GM23248 (cell line): Measurements from ENCODE around the gene C2CD4C. TPM values are rescaled to one million over a fixed set of nuclear protein-coding genes. Genes with fewer than 3 reads are reported as not detected.
"Not testable (repeated sequence)": the region's sequence is repeated elsewhere in the genome, so short reads cannot be mapped to it uniquely, and the experiment has no call there.

Experiments
- DNase-seq: peaks from one replicate; pipeline ENCODE4 v3.0.0-alpha.2; 2015
- H2AFZ ChIP-seq: fragments of 200-600 bp; sonication (generic); 2 replicates; pipeline ENCODE4 v1.6.1; 2016; ENCODE audit warnings: antibody characterized with exemption
- H3F3A ChIP-seq: fragments of 200-600 bp; sonication (generic); 2 replicates; pipeline ENCODE4 v1.6.1; 2016; ENCODE audit warnings: mild to moderate bottlenecking, antibody characterized with exemption, mixed run types; ENCODE audit not compliant: insufficient read depth
- H3K27ac ChIP-seq: fragments of 200-600 bp; sonication (generic); 2 replicates; pipeline ENCODE4 v1.5.1; 2016; ENCODE audit warnings: mild to moderate bottlenecking
- H3K27me3 ChIP-seq: fragments of 200-600 bp; sonication (generic); replicated peaks from 2 replicates; pipeline ENCODE4 v1.6.1; 2016; ENCODE audit warnings: mild to moderate bottlenecking; ENCODE audit not compliant: insufficient read depth
- H3K36me3 ChIP-seq: fragments of 200-600 bp; sonication (generic); 2 replicates; pipeline ENCODE4 v1.6.1; 2016; ENCODE audit warnings: low read depth, mild to moderate bottlenecking
- H3K4me1 ChIP-seq: fragments of 200-600 bp; sonication (generic); 2 replicates; pipeline ENCODE4 v1.6.1; 2016; ENCODE audit warnings: mild to moderate bottlenecking; ENCODE audit not compliant: insufficient read depth
- H3K4me2 ChIP-seq: fragments of 200-600 bp; sonication (generic); one replicate; pipeline ENCODE4 v1.6.1; 2016; ENCODE audit warnings: mild to moderate bottlenecking; ENCODE audit not compliant: unreplicated experiment
- H3K4me3 ChIP-seq: fragments of 200-600 bp; sonication (generic); 2 replicates; pipeline ENCODE4 v1.5.1; 2016; ENCODE audit warnings: mild to moderate bottlenecking
- H3K79me2 ChIP-seq: fragments of 200-600 bp; sonication (generic); 2 replicates; pipeline ENCODE4 v1.6.1; 2016; ENCODE audit warnings: mild to moderate bottlenecking; ENCODE audit not compliant: insufficient read depth
- H3K9ac ChIP-seq: fragments of 200-600 bp; sonication (generic); 2 replicates; pipeline ENCODE4 v1.6.1; 2016; ENCODE audit warnings: mild to moderate bottlenecking
- H3K9me2 ChIP-seq: fragments of 200-600 bp; sonication (generic); 2 replicates; pipeline ENCODE4 v1.6.1; 2016; ENCODE audit warnings: mixed run types, mild to moderate bottlenecking, moderate library complexity; ENCODE audit not compliant: insufficient read depth
- H3K9me3 ChIP-seq: fragments of 200-600 bp; sonication (generic); one replicate; pipeline ENCODE4 v1.6.1; 2017; ENCODE audit warnings: low read depth
- H4K20me1 ChIP-seq: fragments of 200-600 bp; sonication (generic); 2 replicates; pipeline ENCODE4 v1.6.0; 2016; ENCODE audit not compliant: insufficient read depth
- EZH2 ChIP-seq: fragments of 200-600 bp; sonication (generic); IDR thresholded peaks from 2 replicates; pipeline ENCODE4 v1.6.1; 2018; ENCODE audit warnings: antibody characterized with exemption, mild to moderate bottlenecking; ENCODE audit not compliant: insufficient read depth, poor library complexity, severe bottlenecking
- EZH2phosphoT487 ChIP-seq: fragments of 200-600 bp; sonication (generic); IDR thresholded peaks from 2 replicates; pipeline ENCODE4 v1.6.1; 2018; ENCODE audit warnings: antibody characterized with exemption, moderate library complexity, mild to moderate bottlenecking, low read depth; ENCODE audit not compliant: insufficient read depth
- WGBS, 2 experiments: methylation state at CpG; one replicate each; pipeline ENCODE4 v1.1.6; 2015 to 2017; ENCODE audit warnings: low lambda C conversion rate in 2 of 2, low coverage in 1 of 2; ENCODE audit errors: missing lambda C conversion rate in 2 of 2; 5-methylcytosine and 5-hydroxymethylcytosine counted together
- in situ Hi-C: fragments of 300-500 bp; cut with MboI; formaldehyde crosslinking; loops from 2 replicates; pipeline ENCODE4 v1.15.0; 2020
- polyA plus RNA-seq: library from polyadenylated mRNA; unstranded; fragments of >200 nt; fragmentation: Nextera tagmentation; extraction: Ambion mirVana; gene quantifications from 2 replicates; pipeline ENCODE4 v1.2.1, GENCODE V29; 2016
- total RNA-seq: library from RNA; depleted of rRNA; stranded (reverse); fragments of >200 nt; shearing (Covaris generic); gene quantifications from 2 replicates; pipeline ENCODE4 v1.2.3, GENCODE V29; 2014

C2CD4C gene
- total and polyA plus RNA-seq, 2 experiments from 2014 or later = 0.05 to 0.32 TPM

GRCh38 chr19:455851-456546, 47.1 kb upstream of the C2CD4C start:
- in situ Hi-C loops = no loop called here
- no peaks in the 10 kb centered on the region for H3K9me3 ChIP-seq

DNA sequence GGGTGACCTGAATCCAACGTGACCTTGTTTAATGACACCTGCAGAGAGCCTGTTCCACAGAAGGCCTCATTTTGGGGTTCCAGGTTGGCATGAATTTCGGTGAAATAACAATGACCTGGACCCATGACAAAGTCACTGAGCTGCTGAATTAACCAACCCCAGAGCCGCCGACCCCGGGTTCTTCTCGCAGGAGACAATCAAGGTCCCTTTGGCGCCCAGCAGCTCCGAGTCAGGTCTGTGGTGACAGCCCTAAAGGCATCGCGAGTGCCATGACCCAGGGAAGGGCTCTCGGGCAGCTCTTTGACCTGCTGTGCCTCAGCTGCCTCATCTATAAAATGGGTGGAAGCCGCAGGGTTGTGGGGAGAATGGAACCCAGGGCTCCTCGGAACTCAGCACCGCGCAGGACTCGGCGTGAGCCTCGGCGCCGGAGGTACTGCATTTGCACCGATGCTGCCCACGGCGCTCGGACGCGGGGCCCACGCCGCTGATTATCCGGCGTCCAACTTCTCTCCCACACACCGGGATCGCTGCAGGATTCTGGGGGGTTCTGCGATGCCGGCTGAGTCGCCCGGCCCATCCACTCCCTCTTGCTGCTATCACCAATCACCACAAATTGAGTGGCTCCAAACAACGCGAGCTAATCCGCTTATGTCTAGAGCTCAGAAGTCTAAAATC, 46.2 kb upstream of the C2CD4C start:
- Histone ChIP-seq H3K9ac (no peak overlapping the region), H3K4me1 (no peaks in the 10 kb centered on the region), H3K4me3 (no peak overlapping the region), H4K20me1 (no peaks in the 10 kb centered on the region), H3K79me2 (no peaks in the 10 kb centered on the region), H2AFZ (no peak overlapping the region), H3K27me3 (no peaks in the 10 kb centered on the region), H3K9me3 (no peaks in the 10 kb centered on the region), H3K36me3 (no peaks in the 10 kb centered on the region), H3K9me2 (no peaks in the 10 kb centered on the region), H3K27ac (no peak overlapping the region), H3F3A (0 out of 2 replicates have a peak, but pooled peaks cover 6% of the 10 kb centered on the region), H3K4me2 (no peak overlapping the region)
- in situ Hi-C loops = no loop called here
- WGBS, 2 experiments = 90% methylated on average over 38 to 39 of the region's 39 CpGs
- TF ChIP-seq EZH2 (no peak), EZH2phosphoT487 (no peak)
- DNase-seq = no peak

More at GRCh38 chr19:455851-456546, 47.1 kb upstream of the C2CD4C start:
- no peak overlapping the region for H2AFZ ChIP-seq
- TF ChIP-seq EZH2 (no peak), EZH2phosphoT487 (no peak)
- no peak overlapping the region for H3K9ac ChIP-seq
- no peaks in the 10 kb centered on the region for H4K20me1 ChIP-seq
- H3K4me2 ChIP-seq = no peak overlapping the region
- DNase-seq = no peak
- peaks cover 1% of the 10 kb centered on the region; the same call in 1 of the 2 replicates for H3K27me3 ChIP-seq
- no peaks in the 10 kb centered on the region for H3K79me2 ChIP-seq
- no peak overlapping the region for H3K27ac ChIP-seq
- no peaks in the 10 kb centered on the region for H3K9me2 ChIP-seq
- H3K36me3 ChIP-seq = no peaks in the 10 kb centered on the region
- WGBS, 2 experiments = 89 to 90% methylated on average over 18 to 31 of the region's 31 CpGs
- H3K4me3 ChIP-seq = no peak overlapping the region
- no peaks in the 10 kb centered on the region for H3K4me1 ChIP-seq
- H3F3A ChIP-seq = 0 out of 2 replicates have a peak, but pooled peaks cover 6% of the 10 kb centered on the region

GRCh38 chr19:453606-454005, 44.7 kb upstream of the C2CD4C start:
- 77% methylated on average over 22 of the region's 22 CpGs for WGBS, 2 experiments
- no peaks in the 10 kb centered on the region for H4K20me1 ChIP-seq

GRCh38 chr19:452829-453228, 43.9 kb upstream of the C2CD4C start:
- Histone ChIP-seq H3K9me3 (no peaks in the 10 kb centered on the region), H3K4me3 (no peak overlapping the region), H3K27me3 (no peaks in the 10 kb centered on the region), H3K36me3 (no peaks in the 10 kb centered on the region), H3K4me2 (no peak overlapping the region), H3K27ac (no peak overlapping the region), H4K20me1 (no peaks in the 10 kb centered on the region), H3K9ac (no peak overlapping the region), H3K9me2 (no peaks in the 10 kb centered on the region), H3K79me2 (no peaks in the 10 kb centered on the region), H3F3A (0 out of 2 replicates have a peak, but pooled peaks cover 6% of the 10 kb centered on the region), H3K4me1 (no peaks in the 10 kb centered on the region), H2AFZ (no peak overlapping the region)
- no peak for DNase-seq
- WGBS, 2 experiments = 73% methylated on average over 16 of the region's 16 CpGs
- no peak for TF ChIP-seq EZH2
- no peak for TF ChIP-seq EZH2phosphoT487
- in situ Hi-C loops = no loop called here

More at GRCh38 chr19:453606-454005, 44.7 kb upstream of the C2CD4C start:
- H3K9me3 ChIP-seq = no peaks in the 10 kb centered on the region
- DNase-seq = no peak
- no peak overlapping the region for H2AFZ ChIP-seq
- no peaks in the 10 kb centered on the region for H3K27me3 ChIP-seq
- H3K4me1 ChIP-seq = no peaks in the 10 kb centered on the region
- in situ Hi-C loops = no loop called here
- no peak overlapping the region for H3K4me3 ChIP-seq
- TF ChIP-seq EZH2 (no peak), EZH2phosphoT487 (no peak)
- H3K9me2 ChIP-seq = no peaks in the 10 kb centered on the region
- no peak overlapping the region for H3K4me2 ChIP-seq
- 0 out of 2 replicates have a peak, but pooled peaks cover 6% of the 10 kb centered on the region for H3F3A ChIP-seq
- H3K9ac ChIP-seq = no peak overlapping the region
- no peaks in the 10 kb centered on the region for H3K36me3 ChIP-seq
- H3K79me2 ChIP-seq = no peaks in the 10 kb centered on the region
- no peak overlapping the region for H3K27ac ChIP-seq

DNA sequence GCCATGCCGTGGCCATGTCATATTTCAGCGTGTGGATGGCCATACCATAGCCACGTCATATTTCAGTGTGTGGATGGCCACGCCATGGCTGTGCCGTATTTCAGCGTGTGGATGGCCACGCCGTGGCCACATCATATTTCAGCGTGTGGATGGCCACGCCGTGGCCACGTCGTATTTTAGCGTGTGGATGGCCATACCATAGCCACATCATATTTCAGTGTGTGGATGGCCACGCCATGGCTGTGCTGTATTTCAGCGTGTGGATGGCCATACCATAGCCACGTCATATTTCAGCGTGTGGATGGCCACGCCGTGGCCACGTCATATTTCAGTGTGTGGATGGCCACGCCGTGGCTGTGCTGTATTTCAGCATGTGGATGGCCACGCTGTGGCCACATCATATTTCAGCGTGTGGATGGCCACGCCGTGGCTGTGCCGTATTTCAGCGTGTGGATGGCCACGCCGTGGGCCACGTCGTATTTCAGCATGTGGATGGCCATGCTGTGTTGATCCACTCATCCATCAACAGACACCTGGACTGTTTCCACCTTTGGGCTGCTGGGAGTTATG, 42.0 kb upstream of the C2CD4C start:
- H2AFZ ChIP-seq, H3K4me2 ChIP-seq, DNase-seq, H3K27ac ChIP-seq, in situ Hi-C loops, H3K36me3 ChIP-seq, H3K79me2 ChIP-seq, H3F3A ChIP-seq, H4K20me1 ChIP-seq, H3K4me3 ChIP-seq, H3K9ac ChIP-seq, H3K27me3 ChIP-seq, H3K4me1 ChIP-seq, H3K9me2 ChIP-seq, H3K9me3 ChIP-seq: not testable (repeated sequence)
- 83 to 94% methylated on average over 19 to 33 of the region's 33 CpGs for WGBS, 2 experiments
